GM19025 (cell line): Measurements from ENCODE around the gene CAMSAP1.

Source experiments
- ATAC-seq: cut with Tn5 transposase; IDR thresholded peaks from one replicate; pipeline ENCODE4 v1.9.1; 2021; ENCODE audit warnings: mild to moderate bottlenecking, low read depth, moderate library complexity; ENCODE audit not compliant: unreplicated experiment

CAMSAP1 gene

GRCh38 chr9:135848341-135849047 is 58.9 kb downstream of the CAMSAP1 start:
- no peak for ATAC-seq

- ATAC-seq: no peak
These were observed 59.5 kb downstream of the CAMSAP1 start for GRCh38 chr9:135847833-135848232.

- ATAC-seq: no peak
These were observed 66.8 kb downstream of the CAMSAP1 start for GRCh38 chr9:135840539-135840938.

GRCh38 chr9:135840107-135840506 is 67.2 kb downstream of the CAMSAP1 start:
- no peak for ATAC-seq

- no peak for ATAC-seq
These were observed 67.8 kb downstream of the CAMSAP1 start for GRCh38 chr9:135839516-135839915.

GRCh38 chr9:135835131-135835530 is 72.2 kb downstream of the CAMSAP1 start:
- ATAC-seq: no peak

GRCh38 chr9:135833864-135834263 is 73.5 kb downstream of the CAMSAP1 start:
- ATAC-seq: no peak

GRCh38 chr9:135830496-135830895 is 76.8 kb downstream of the CAMSAP1 start:
- no peak for ATAC-seq

GRCh38 chr9:135828656-135829055 is 78.7 kb downstream of the CAMSAP1 start:
- ATAC-seq: no peak

GRCh38 chr9:135827866-135828580 is 79.3 kb downstream of the CAMSAP1 start:
- ATAC-seq: no peak

- no peak for ATAC-seq
These were observed 80.0 kb downstream of the CAMSAP1 start for GRCh38 chr9:135827301-135827700.

- ATAC-seq: no peak
These were observed 81.2 kb downstream of the CAMSAP1 start for GRCh38 chr9:135826188-135826545.

GRCh38 chr9:135825435-135826187 is 81.7 kb downstream of the CAMSAP1 start:
- ATAC-seq: no peak

GRCh38 chr9:135823036-135823435 is 84.3 kb downstream of the CAMSAP1 start:
- no peak for ATAC-seq

GRCh38 chr9:135822374-135822755 is 85.0 kb downstream of the CAMSAP1 start:
- ATAC-seq: no peak

GRCh38 chr9:135821733-135822373 is 85.5 kb downstream of the CAMSAP1 start:
- ATAC-seq: no peak

GRCh38 chr9:135821116-135821515 is 86.2 kb downstream of the CAMSAP1 start:
- ATAC-seq: no peak

- ATAC-seq: no peak
These were observed 86.7 kb downstream of the CAMSAP1 start for GRCh38 chr9:135820661-135821060.

- ATAC-seq: no peak
These were observed 87.4 kb downstream of the CAMSAP1 start for GRCh38 chr9:135819905-135820304.

GRCh38 chr9:135818718-135819475 is 88.4 kb downstream of the CAMSAP1 start:
- ATAC-seq: no peak
